Measurements from ENCODE around the gene PLEKHG4B. TPM values are rescaled to one million over a fixed set of nuclear protein-coding genes. Genes with fewer than 3 reads are reported as not detected.

The PLEKHG4B gene
- total and polyA plus RNA-seq, 2 of the 4 experiments (the other 2 are of a cell fraction), result 1.1 TPM

DNA sequence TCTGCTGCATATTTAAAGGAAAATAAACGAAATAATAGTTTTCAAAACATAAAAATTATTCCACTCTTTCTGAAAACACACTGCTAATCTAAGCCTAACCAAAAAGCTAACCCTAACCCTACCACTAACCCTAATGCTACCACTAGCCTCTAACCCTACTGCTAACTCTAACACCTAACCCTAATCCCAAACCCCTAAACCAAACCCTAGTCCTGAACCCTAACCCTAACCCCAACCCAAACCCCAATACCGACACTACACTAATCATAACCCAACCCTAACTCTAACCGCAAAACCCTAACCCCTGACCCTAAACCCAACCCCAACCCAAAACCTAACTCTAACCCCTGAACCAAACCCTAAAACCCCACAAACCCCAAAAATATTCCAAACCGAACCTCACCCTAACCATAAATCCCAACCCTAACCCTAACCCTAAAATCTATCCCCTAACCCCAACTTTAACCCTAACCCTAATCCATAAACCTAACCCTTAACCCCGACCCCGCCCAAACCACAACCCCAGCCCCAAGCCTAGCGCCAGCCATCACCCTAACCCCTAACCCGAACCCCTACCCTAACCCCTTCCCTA is 41.9 kb upstream of the PLEKHG4B start:
- TF ChIP-seq MXI1 (IDR thresholded peaks at IDR 0.05; ENCODE audit: borderline replicate concordance, low read depth, low read length), result no peak
- TF ChIP-seq, protein P1, sequence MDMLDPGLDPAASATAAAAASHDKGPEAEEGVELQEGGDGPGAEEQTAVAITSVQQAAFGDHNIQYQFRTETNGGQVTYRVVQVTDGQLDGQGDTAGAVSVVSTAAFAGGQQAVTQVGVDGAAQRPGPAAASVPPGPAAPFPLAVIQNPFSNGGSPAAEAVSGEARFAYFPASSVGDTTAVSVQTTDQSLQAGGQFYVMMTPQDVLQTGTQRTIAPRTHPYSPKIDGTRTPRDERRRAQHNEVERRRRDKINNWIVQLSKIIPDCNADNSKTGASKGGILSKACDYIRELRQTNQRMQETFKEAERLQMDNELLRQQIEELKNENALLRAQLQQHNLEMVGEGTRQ (IDR thresholded peaks at IDR 0.05; ENCODE audit: low read depth, low read length), result no peak
- dilution Hi-C loops (cut with HindIII; ENCODE audit: low sequenced_read_pairs, unreplicated experiment), result no loop called here
- no peaks in the 10 kb centered on the region for H4K20me1 ChIP-seq (ENCODE audit: insufficient read depth, low read length)

More for the DNA sequence above, 41.9 kb upstream of the PLEKHG4B start:
- Histone ChIP-seq H3K4me1 (ENCODE audit: control insufficient read depth, insufficient read depth, low read length) (no peaks in the 10 kb centered on the region), H2AK9ac (replicated peaks; ENCODE audit: low read depth, low read length, poor library complexity) (no peak overlapping the region), H2AK5ac (ENCODE audit: low read depth, low read length) (no peak overlapping the region), H2AFZ (replicated peaks; ENCODE audit: low read length, poor library complexity) (no peak overlapping the region), H4K5ac (ENCODE audit: low read depth, low read length) (no peak overlapping the region), H3K9ac (ENCODE audit: low read depth, low read length) (no peak overlapping the region), H3K4me2 (ENCODE audit: low read depth, low read length) (no peak overlapping the region), H2BK15ac (ENCODE audit: low read depth, low read length) (no peak overlapping the region), H3K9me3 (ENCODE audit: control insufficient read depth, insufficient read depth, low read length) (peaks cover 3% of the 10 kb centered on the region; the same call in 1 of the 2 replicates), H4K91ac (ENCODE audit: insufficient read depth, low read depth, low read length) (no peak overlapping the region), H3K4me3 (ENCODE audit: insufficient read depth, low read depth, low read length) (no peak overlapping the region), H3K36me3 (ENCODE audit: control insufficient read depth, insufficient read depth, low read length) (no peaks in the 10 kb centered on the region), H3K9me1 (ENCODE audit: insufficient read depth, low read length) (no peaks in the 10 kb centered on the region), H2BK5ac (ENCODE audit: low read depth, low read length, poor library complexity, severe bottlenecking) (no peak overlapping the region), H3K27me3 (ENCODE audit: control insufficient read depth, insufficient read depth, low read length) (peaks cover 39% of the 10 kb centered on the region), H3K18ac (ENCODE audit: low read depth, low read length) (no peak overlapping the region), H3K23ac (ENCODE audit: low read depth, low read length) (no peak overlapping the region), H3K14ac (replicated peaks; ENCODE audit: low read depth, low read length) (no peak overlapping the region), H3K27ac (ENCODE audit: insufficient read depth, low read length) (no peak overlapping the region), H2BK20ac (ENCODE audit: low read depth, low read length) (no peak overlapping the region), H4K8ac (ENCODE audit: low read depth in 2 of 2, low read length in 2 of 2) (no peak overlapping the region), H2BK120ac (ENCODE audit: low read depth, low read length) (no peak overlapping the region), H3K4ac (ENCODE audit: low read depth, low read length) (no peak overlapping the region), H3K56ac (ENCODE audit: extremely low read depth, insufficient read depth, low read length) (no peak overlapping the region), H3K79me1 (ENCODE audit: low read depth in 1 of 2, low read length in 2 of 2) (no peaks in the 10 kb centered on the region)
- intact Hi-C loops (cut with micrococcal nuclease), result no loop called here
- no TSS peak for BruUV-seq (replicated peaks)
- POLR2A ChIA-PET (ENCODE audit: unreplicated experiment), result no interaction called here
- CTCF ChIA-PET, result no interaction called here
- in situ Hi-C loops (cut with MboI; ENCODE audit: low sequenced_read_pairs), result no loop called here
- no peak for ATAC-seq (ENCODE audit: low read depth)
- DNase-seq, result no peak
- WGBS, 2 experiments (ENCODE audit: extremely low coverage in 2 of 2, insufficient read length in 1 of 2), result 92 to 100% methylated on average over 5 of the region's 8 CpGs

Measured in IMR-90 (cell line).